Heart right ventricle (tissue), 16 donors: Measurements from ENCODE around the gene VSTM4. TPM values are rescaled to one million over a fixed set of nuclear protein-coding genes. Genes with fewer than 3 reads are reported as not detected.

Source experiments
- ATAC-seq, 8 donors: fragments of 200-7000 bp; cut with Tn5 transposase; one replicate each; pipeline ENCODE4 v1.9.1; 2020; ENCODE audit warnings: mild to moderate bottlenecking in 8 of 8, moderate library complexity in 8 of 8, moderate number of reproducible peaks in 1 of 8
- DNase-seq, 2 donors: peaks; one replicate each; pipeline ENCODE4 v3.0.0-alpha.2; 2020
- H3K27ac ChIP-seq, 10 donors: fragments of 200-600 bp; sonication (generic) in 2 of 10; one replicate each; pipeline versions ENCODE4 v1.5.0 to v1.8.0; 2020 to 2022; ENCODE audit warnings: mild to moderate bottlenecking in 3 of 10
- H3K27me3 ChIP-seq, 7 donors: fragments of 200-600 bp; one replicate each; pipeline ENCODE4 v1.8.0; 2021 to 2022; ENCODE audit warnings: mild to moderate bottlenecking in 2 of 7
- H3K36me3 ChIP-seq, 9 donors: fragments of 200-600 bp; sonication (generic) in 1 of 9; one replicate each; pipeline versions ENCODE4 v1.5.0 to v1.8.0; 2020 to 2022; ENCODE audit warnings: mild to moderate bottlenecking in 2 of 9
- H3K4me1 ChIP-seq, 9 donors: fragments of 200-600 bp; sonication (generic) in 1 of 9; one replicate each; pipeline versions ENCODE4 v1.5.0 to v1.8.0; 2020 to 2022; ENCODE audit warnings: mild to moderate bottlenecking in 4 of 9
- H3K4me3 ChIP-seq, 10 donors: fragments of 200-600 bp; sonication (generic) in 2 of 10; one replicate each; pipeline versions ENCODE4 v1.5.0 to v1.8.0; 2020 to 2022; ENCODE audit warnings: mild to moderate bottlenecking in 7 of 10, moderate library complexity in 2 of 10
- H3K9me3 ChIP-seq, 11 donors: fragments of 200-600 bp in 10 of 11; sonication (generic) in 2 of 11; one replicate each; pipeline versions ENCODE4 v1.5.0 to v1.8.0; 2013 to 2022; ENCODE audit warnings: mild to moderate bottlenecking in 2 of 11, control low read depth in 1 of 11, moderate library complexity in 1 of 11
- WGBS, 2 donors: extraction: QIAGEN DNeasy Blood & Tissue Kit; methylation state at CpG; one replicate each; pipeline ENCODE4 v1.1.7; 2013; ENCODE audit warnings: inconsistent platforms in 1 of 2; 5-methylcytosine and 5-hydroxymethylcytosine counted together
- intact Hi-C, 10 donors: fragments of 100-400 bp; cut with DNase I; formaldehyde crosslinking; loops; one replicate each; pipeline versions ENCODE4 v1.11.1 to v1.14.2; 2022
- polyA plus RNA-seq, 2 donors: library from polyadenylated mRNA; stranded (reverse); fragments of 200-250 nt; gene quantifications; one replicate each; pipeline ENCODE4 v1.2.3, GENCODE V29; 2013
- total RNA-seq, 10 donors: library from RNA; stranded (reverse); fragmentation: NEBNext Ultra II Directional in 3 of 10; extraction: Animal tissue kit (Norgen Biotek cat#: 25700) in 3 of 10; gene quantifications; one replicate each; pipeline versions ENCODE4 v1.2.1 to v1.2.4, GENCODE V29; 2021 to 2023
- TF ChIP-seq, protein P1 (sequence below), 9 donors: fragments of 200-600 bp; sonication (generic) in 2 of 9; IDR thresholded peaks; one replicate each; pipeline versions ENCODE4 v1.5.0 to v1.8.0; 2021 to 2022; ENCODE audit warnings: antibody characterized with exemption in 9 of 9, mild to moderate bottlenecking in 5 of 9, moderate library complexity in 1 of 9
- donor health status: Arrhythmogenic right ventricular cardiomyopathy.
- donor health status: ischemic (EF 13 %, LVEDD 7.1; RV severe dilation, severe dysfunction).
- donor health status: healthy with polysubstance abuse.
- donor health status: DM: no; HTN: yes; CAD: no.
- donor health status: DM: no; HTN: no; CAD: no.
- donor health status: ischemic (EF 25% LVEDD 6.9; RV normal size, moderate dysfunction).
- donor health status: ischemic (EF 25% LVEDD 5.7; RV mildly dilated, moderate dysfunction).
- donor health status: healthy.
- donor health status: DM: yes; HTN: yes; CAD: no.
- donor health status: Ischemic cardiomyopathy.
- donor health status: ischemic (EF 35%, LVEDD 5.7; RV mildly dilated, moderate dysfunction).
- donor health status: nonischemic (EF 11% LVEDD 7.7; RV severe dilation, severe dysfunction).
- donor health status: DM: yes; HTN: yes; CAD: no.
- donor health status: PGD.
- donor health status: ischemic (EF 29% LVEDD 5.4; RV normal size, mild dysfunction).
- donor health status: nonischemic (EF 23%, LVEDD 6.1; RV moderate dilation, normal function).

VSTM4 gene
- total and polyA plus RNA-seq, 12 donors, result 5.0 to 26.7 (median 16.3) TPM

DNA sequence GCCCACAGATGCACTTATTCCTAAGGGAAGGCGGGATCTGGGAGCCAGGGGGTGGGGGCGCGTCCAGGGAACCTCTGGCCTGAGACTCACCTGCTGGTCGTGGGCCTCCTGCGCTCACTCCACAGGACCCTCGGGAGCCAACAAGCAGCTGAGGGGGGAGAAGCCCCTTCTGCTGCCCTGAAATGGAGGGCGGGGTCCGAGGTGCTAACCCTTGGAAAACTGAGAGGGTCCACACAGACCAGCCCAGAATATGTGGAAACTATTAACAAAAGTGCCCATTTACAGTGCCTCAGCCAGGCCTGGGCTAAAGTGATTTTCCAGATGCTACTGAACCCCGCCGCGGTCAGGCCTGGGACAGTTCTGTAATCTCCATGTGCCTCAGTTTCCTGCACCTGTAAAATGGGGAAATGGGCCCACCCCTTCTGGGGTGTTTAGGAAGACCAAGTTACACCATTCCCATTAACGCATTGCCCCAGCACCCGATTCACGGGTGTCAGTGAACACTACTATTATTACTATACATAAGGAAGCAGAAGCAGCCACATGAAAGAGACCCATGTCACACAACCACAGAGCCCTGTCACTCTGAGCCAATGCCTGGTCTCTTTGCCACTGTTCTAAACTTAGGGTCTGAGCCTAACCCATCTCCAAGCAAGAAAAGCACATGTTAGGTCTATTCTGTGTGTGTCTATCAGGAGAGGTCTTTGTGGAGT lies 630 bp upstream of the VSTM4 start:
- Histone ChIP-seq H3K27ac (peak overlapping the region in 8 of 10 donors; percentile 10 to 58 (median 35)), H3K27me3 (peaks cover 0 to 12% (median 0%) of the 10 kb centered on the region in 7 donors), H3K4me3 (peak overlapping the region in 8 of 10 donors; percentile 23 to 69 (median 44)), H3K9me3 (no peaks in the 10 kb centered on the region), H3K4me1 (peaks cover 3 to 52% (median 37%) of the 10 kb centered on the region in 9 donors), H3K36me3 (no peaks in the 10 kb centered on the region)
- TF ChIP-seq, protein P1, sequence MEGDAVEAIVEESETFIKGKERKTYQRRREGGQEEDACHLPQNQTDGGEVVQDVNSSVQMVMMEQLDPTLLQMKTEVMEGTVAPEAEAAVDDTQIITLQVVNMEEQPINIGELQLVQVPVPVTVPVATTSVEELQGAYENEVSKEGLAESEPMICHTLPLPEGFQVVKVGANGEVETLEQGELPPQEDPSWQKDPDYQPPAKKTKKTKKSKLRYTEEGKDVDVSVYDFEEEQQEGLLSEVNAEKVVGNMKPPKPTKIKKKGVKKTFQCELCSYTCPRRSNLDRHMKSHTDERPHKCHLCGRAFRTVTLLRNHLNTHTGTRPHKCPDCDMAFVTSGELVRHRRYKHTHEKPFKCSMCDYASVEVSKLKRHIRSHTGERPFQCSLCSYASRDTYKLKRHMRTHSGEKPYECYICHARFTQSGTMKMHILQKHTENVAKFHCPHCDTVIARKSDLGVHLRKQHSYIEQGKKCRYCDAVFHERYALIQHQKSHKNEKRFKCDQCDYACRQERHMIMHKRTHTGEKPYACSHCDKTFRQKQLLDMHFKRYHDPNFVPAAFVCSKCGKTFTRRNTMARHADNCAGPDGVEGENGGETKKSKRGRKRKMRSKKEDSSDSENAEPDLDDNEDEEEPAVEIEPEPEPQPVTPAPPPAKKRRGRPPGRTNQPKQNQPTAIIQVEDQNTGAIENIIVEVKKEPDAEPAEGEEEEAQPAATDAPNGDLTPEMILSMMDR (IDR thresholded peaks at IDR 0.05), result no peak
- intact Hi-C loops, result loop anchor here in 4 of 10 donors (2.0 to 10.0 kb wide), 4 partner anchors 31 to 134 kb away; no protein-coding TSS in a partner anchor
- ATAC-seq (peak in 1 of 8 donors; percentile 10), DNase-seq (no peak)
- 79% methylated on average over 14 of the region's 14 CpGs for whole genome bisulfite sequencing, 2 donors

- H3K27me3 ChIP-seq, result peaks cover 0 to 12% (median 0%) of the 10 kb centered on the region in 7 donors
- H3K4me3 ChIP-seq, result peak overlapping the region; percentile 11 to 79 (median 66)
- intact Hi-C loops, result loop anchor here in 6 of 10 donors (2.0 to 10.0 kb wide), 8 partner anchors 30 to 132 kb away; no protein-coding TSS in a partner anchor
- TF ChIP-seq, protein P1 (IDR thresholded peaks at IDR 0.05), result no peak
- peak overlapping the region in 9 of 10 donors; percentile 74 to 89 (median 87) for H3K27ac ChIP-seq
- H3K36me3 ChIP-seq, result no peaks in the 10 kb centered on the region
- H3K4me1 ChIP-seq, result peaks cover 3 to 65% (median 50%) of the 10 kb centered on the region in 9 donors
- peak in 5 of 8 donors; percentile 8 to 22 (median 20) for ATAC-seq
- WGBS, 2 donors, result 12 to 19% methylated on average over 9 of the region's 9 CpGs
- DNase-seq, result no peak
- H3K9me3 ChIP-seq, result no peaks in the 10 kb centered on the region
Measured at GRCh38 chr10:49114718-49115014, 656 bp downstream of the VSTM4 start.

GRCh38 chr10:49113741-49114141 lies 1.6 kb downstream of the VSTM4 start:
- intact Hi-C loops, result loop anchor here in 6 of 10 donors (2.0 to 10.0 kb wide), 6 partner anchors 29 to 109 kb away; no protein-coding TSS in a partner anchor
- Histone ChIP-seq H3K4me1 (peaks cover 5 to 74% (median 59%) of the 10 kb centered on the region in 9 donors), H3K9me3 (no peaks in the 10 kb centered on the region), H3K27ac (peak overlapping the region in 9 of 10 donors; percentile 74 to 89 (median 87)), H3K27me3 (peaks cover 0 to 12% (median 0%) of the 10 kb centered on the region in 7 donors), H3K4me3 (peak overlapping the region in 8 of 10 donors; percentile 51 to 79 (median 71)), H3K36me3 (no peaks in the 10 kb centered on the region)
- peak in 2 of 8 donors; percentile 29 to 39 for ATAC-seq
- no peak for DNase-seq
- TF ChIP-seq, protein P1 (IDR thresholded peaks at IDR 0.05), result no peak
- WGBS, 2 donors, result 46 to 47% methylated on average over 3 of the region's 3 CpGs

DNA sequence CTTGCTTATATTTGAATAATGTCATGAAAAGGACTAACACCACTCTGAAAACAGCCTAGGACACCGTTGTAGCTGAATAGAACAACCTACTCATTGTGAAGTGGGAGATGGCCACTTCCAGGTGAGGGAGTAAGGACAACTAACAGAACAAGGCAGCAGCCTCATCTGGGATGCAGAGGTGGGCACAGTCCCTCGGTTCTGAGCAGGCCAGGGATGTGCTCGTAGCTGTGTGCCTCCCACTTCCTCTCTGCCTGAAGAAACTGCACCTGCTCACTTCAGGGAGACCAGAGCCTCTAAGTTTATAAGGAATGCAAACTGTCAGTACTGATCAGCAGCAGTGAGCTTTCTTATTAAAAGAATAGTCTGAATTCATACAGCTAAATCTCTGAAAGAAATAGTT lies 2.5 kb downstream of the VSTM4 start:
- ATAC-seq (no peak), DNase-seq (no peak)
- 36 to 45% methylated on average over 3 of the region's 3 CpGs for WGBS, 2 donors
- Histone ChIP-seq H3K36me3 (peaks cover 0 to 2% (median 0%) of the 10 kb centered on the region in 9 donors), H3K27me3 (peaks cover 0 to 12% (median 0%) of the 10 kb centered on the region in 7 donors), H3K27ac (peak overlapping the region in 5 of 10 donors; percentile 31 to 87 (median 84)), H3K4me1 (peaks cover 5 to 75% (median 65%) of the 10 kb centered on the region in 9 donors), H3K4me3 (peak overlapping the region in 3 of 10 donors; percentile 55 to 75 (median 73)), H3K9me3 (no peaks in the 10 kb centered on the region)
- intact Hi-C loops, result loop anchor here in 5 of 10 donors (5.0 to 10.0 kb wide), 5 partner anchors 56 to 108 kb away; no protein-coding TSS in a partner anchor
- TF ChIP-seq, protein P1 (IDR thresholded peaks at IDR 0.05), result no peak
